GM10847 (cell line): ENCODE measurements around the gene EVC.

Experiments used
- POLR2A ChIP-seq: IDR thresholded peaks from 2 replicates; pipeline ENCODE4 v1.6.1; 2011; ENCODE audit not compliant: insufficient read length; ENCODE audit errors: extremely low read depth

Gene EVC

DNA sequence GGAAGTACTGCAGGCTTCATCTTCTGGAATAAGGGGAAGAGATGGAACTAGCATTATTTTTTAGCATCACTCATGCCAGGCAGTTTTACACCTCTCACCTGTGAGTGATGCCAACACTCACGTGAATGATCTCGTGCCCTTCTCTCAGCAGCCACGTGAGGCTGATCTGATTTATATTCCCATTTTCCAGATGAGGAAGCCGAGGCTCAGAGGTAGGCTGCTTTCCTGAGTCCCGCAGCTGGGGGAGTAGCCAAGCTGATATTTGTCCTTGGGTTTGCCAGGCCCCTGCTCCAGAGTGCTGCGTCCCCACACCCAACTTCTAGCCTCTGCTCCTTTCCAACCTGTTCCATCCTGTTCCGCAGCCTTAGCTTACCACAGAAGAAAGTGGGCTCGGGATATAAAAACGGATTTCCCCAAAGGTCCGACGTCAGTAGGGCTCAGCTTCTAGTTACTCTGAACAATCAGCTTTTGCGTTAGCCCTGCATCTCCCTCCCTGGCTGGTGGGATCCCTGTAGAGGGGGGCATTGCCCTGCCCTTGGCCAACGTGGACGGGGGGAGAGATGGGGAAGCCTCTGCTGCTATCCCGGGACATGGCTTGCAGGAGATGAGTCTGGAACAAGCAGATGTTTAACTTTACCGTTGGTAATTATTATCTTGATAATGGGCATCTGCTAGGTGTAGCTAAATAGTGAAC is 9.3 kb downstream of the EVC start:
- no peak for TF ChIP-seq POLR2A

DNA sequence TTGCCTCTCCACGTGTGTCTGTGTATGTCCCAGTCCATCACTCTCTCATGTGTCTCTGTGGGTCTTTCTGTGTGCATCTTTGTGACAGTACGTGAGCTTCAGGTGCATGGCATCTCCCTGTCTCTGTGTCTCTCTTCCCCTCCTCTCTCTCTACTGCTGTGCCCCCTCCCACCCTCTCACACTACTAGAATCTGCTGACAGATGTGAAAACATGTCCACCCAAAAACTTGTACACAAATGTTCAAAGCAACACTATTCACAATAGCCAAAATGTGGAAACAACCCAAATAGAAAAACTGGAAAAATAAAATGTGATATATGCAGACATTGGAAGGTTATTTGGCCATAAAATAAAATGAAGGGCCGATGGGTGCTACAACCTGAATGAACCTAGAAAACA is 10.0 kb downstream of the EVC start:
- TF ChIP-seq POLR2A = no peak

DNA sequence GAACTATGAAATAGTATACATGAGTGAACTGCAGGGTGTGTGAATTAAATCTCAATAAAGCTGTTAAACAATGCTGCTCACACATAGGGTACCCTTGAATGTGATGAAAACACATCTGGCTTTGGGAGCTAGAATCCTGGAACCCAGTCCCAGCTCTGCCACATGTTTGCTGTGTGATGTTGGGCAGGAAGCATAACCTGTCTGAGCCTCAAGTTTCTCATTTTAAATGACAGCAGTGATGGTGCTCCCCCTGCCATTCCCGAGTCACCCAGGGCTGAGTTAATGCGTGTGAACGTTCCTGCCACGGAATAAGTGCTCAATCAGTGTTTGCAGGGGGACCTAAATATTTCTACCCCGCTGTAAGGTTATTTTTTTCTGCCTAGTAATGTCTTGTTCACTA is 10.9 kb downstream of the EVC start:
- TF ChIP-seq POLR2A = no peak

DNA sequence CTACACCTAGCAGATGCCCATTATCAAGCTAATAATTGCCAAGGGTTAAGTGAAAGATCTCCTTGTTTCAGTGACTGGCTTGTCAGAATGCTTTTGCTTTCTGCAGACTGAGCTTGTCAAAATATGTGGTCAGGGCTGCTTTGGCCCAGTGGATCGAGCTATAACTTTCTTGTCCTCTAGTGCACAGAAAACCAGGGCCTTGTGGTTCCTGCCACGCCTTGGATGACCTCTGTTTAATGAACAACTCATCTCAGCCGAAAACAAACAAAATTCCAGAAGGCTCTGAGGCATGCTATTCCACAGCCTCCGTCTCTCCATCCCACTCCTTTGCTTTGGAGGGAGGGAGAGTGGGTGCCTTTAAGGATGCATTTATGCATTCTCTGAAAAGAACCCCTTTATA is 11.3 kb downstream of the EVC start:
- no peak for TF ChIP-seq POLR2A

DNA sequence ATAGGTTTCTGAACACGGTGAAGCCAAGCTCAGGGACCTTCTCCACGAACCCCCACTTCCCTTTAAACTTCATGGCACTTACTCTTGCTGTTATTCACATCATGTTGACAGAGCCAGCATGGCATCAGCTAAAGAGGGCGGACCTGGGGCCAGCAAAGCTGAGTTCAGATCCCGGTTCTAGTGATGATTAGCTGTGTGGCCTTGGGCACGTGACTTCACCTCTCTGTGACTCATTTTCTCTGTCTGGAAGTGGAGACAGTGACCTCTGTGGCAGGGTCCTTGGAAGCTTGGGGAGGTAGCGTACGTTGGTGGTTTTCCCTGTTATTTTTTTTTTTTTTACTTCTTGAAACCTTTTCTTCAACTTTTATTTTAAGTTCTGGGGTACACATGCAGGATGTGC is 13.4 kb downstream of the EVC start:
- no peak for TF ChIP-seq POLR2A

DNA sequence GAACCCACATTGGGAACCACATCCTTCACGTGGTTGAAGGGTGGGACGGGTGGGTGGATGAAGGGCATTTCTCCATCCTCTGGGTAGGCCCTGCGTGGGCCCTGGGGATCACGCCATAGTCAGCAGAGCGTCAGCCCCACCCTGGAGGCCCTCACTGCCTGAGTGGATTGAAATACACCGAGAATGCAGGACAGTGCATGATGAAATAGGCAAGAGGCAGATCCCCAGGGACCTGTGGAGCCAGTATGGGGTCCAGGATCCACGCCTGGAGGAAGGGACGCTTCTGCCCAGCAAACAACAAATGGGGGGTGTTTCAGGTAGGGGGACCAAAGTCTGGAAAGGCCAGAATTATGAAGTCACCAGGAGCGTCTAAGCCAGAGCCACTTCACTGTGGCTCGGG is 19.4 kb downstream of the EVC start:
- no peak for TF ChIP-seq POLR2A

DNA sequence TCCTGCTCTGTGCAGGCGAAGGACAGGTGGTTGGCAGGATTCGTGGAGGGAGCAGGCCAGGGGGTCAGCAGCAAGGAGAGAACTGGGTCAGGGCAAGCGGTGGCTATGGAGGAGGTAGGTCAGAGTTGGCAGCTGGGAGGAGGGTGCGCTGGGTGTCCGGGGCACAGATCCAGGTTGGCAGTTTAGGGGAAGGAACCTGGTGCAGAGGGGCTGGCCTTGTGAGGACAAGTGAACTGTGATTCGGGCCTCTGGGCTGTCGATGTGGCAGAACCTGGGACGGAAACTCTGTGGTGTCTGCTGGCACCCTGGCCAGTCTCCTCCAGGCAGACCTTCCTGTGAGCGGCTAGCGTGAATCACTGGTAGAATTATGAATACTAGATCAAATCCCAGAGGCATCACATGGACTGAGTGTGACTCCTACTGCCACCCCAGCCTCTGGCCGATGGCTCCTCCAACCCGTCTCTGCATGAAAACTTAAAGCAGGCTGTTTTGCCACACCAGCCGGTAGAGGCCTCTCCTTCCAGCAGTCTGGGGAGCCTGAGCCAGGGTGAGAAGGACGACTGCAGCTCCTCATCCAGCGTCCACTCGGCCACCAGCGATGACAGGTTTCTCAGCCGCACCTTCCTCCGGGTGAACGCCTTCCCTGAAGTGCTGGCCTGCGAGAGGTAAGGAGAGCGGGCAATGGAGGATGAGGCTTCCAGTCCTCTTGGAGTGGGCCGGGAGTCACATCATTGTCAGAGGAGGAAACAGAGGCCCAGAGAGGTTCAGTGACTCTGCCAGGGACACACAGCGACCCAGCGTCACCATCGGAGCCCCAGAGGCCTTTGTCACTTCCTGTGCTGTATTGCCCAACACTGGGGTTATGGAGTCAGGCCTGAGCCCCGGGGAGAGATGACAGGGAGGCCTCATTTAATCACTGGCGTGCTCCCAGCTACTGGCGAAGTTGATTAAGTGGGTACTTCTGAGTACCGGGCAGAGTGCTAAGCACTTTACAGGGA is 20.3 kb downstream of the EVC start:
- no peak for TF ChIP-seq POLR2A

DNA sequence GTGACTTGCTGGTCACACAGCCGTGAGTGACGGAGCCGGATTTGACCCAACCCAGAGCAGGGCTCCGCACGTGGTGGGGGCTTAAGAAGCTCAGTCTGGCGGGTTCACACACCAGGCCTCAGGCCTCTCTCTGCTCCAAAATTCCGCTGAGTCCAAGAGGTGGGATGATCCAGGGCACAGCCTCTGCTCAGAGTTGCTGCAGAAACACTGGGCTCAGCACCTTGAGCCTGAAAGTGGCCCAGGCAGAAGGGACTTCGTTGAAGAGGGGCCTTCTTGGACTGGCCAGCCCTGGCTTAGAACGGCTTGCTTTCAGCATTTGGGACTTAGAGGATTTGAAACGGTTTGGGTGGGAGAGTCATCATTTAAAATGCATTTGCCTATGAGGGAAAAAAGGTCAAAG is 21.2 kb downstream of the EVC start:
- TF ChIP-seq POLR2A = no peak

DNA sequence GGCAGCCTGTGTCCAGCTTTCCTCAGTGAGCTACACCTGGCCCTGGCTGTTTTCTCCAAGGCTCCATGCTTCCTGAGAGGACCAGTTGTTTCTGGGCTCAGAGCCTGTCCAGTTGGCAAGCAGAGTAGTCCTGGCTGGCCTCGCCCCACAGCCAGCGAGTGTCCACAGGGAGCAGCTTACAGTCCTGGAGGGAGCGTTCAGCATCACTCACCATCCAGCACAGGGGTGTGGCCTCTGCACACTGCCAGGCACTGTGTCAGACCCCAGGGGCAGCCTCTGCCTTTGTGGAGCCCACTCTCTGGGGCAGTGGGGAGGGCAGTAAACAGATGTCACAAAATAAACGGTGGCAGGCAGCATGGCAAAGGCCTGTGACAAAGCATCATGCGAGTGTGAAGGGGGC is 23.9 kb downstream of the EVC start:
- TF ChIP-seq POLR2A = no peak

DNA sequence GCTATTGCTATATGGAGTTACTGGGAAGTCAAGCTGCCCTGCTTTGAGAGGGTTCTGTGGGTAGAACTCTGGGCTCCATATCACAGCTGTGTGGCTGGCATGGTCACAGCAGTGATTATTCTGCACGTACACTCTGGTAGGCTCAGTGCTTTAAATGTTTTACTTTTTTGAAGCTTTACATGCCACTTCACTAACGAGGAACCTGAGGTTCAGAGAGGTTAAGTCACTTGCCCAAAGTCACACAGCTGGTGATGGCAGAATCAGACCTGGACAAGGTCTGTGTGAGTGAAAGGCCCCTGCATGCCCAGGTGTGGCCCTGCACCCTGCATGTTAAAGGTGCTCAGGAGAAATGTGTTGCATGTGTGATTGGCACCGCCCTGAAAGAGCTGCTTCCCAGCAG is 24.5 kb downstream of the EVC start:
- no peak for TF ChIP-seq POLR2A

DNA sequence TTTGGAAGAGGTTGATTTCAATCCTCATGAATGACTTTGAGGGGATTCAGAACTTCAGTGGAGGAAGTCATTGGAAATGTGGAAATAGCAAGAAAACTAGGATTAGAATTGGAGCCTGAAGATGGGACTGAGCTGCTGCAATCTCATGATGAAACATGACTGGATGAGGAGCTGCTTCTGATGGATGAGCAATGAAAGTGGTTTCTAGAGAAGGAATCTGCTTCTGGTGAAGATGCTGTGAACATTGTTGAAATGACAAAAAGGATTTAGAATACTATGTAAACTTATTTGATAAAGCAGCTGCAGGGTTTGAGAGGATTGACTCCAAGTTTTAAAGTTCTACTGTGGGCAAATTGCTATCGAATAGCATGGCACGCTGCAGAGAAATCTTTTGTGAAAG is 27.1 kb downstream of the EVC start:
- no peak for TF ChIP-seq POLR2A

DNA sequence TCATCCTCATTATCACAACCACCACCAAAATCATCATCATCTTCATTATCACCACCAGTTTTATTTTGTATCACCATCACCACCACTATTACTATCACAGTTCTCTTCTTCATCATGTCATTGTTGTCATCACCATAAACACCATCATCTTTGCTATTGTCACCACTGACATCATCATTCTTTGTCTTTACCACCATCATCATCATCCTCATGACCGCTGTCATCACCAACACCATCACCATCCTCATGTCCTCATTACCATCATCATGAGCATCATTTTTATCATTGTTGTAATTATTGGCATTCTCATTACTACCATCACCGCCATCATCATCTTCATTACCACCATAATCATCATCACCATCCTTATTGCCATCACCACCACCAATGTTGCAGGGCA is 31.4 kb downstream of the EVC start:
- TF ChIP-seq POLR2A = no peak

DNA sequence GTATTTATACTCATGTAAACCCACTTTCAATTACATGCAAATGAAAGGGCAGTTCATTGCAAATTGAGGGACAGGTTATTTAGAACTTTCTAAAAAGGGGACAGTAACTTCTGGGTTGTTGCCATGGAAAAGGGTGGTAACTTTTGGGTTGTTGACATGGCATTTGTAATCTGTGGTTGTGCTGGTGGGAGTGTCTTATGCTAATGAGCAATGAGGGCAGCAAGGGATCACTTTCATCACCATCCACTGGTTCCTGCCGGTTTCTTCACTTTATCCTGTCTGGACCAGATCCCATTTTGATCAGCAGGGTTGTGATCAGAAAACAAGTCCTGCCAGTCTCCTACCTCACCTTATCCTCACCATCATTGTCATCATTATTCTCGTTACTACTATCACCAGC is 32.0 kb downstream of the EVC start:
- no peak for TF ChIP-seq POLR2A

DNA sequence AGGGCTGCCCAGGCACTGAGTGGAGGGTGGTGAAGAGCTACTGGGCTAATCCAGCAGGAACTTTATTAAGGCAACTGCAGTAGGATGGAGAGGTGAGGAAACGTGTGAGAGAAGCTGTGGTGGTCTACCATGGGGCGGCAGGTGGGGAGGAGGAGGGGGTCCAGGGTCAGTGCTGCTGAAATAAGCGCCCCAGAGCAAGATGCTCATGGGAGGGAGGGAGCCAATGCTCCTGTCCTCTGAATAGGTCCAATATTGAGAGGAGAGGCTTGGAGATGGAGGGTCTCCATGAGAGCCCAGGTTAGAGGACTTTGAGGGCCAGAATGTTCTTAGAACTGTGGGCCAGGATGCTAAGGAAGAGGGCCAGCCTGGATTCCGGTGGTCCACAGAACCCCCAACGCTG is 35.2 kb downstream of the EVC start:
- no peak for TF ChIP-seq POLR2A

DNA sequence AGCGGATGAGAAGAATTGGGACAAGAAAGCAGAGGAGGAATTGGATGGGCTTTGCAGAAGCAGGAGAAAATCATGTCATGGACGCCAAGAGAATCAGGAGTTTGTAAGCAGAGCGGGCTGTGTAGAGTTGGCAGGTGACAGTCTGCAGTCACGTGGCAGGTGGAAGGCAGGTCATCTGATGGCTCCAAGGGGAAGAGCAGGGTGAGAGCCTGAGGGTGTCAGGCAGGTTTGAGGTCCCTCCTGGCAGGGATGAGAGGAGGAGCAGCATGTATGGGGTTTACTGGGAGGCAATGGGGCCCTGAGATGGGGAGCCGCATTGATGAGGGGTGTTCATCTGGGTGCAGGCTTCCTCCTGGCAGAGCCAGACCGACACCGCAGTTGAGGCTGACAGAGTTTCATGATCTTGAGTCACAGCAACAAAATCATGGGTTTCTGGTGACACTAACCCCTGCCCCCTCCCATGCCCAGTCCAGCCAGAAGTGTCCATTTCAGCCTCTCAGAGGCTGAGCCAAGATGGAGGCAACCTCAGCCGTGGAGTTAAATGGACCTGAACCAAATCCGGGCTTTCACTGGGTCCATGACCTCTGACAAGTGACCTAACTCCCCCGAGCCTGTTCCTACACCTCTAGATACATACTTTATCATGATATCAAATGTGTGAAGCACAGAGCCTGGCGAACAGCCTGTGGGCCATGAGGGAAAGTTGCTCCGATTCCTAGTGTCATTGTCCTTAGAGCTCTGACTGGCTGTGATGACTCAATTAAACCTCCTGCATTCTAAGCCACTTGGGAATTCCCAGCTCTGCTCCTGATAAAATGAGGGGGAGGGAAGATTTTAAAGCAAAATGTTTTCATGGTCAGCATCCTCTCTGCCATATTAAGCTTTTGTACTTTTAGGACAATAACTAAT is 36.1 kb downstream of the EVC start:
- no peak for TF ChIP-seq POLR2A
